ENCODE measurements around the gene CDK6. TPM values are rescaled to one million over a fixed set of nuclear protein-coding genes. Genes with fewer than 3 reads are reported as not detected.

The CDK6 gene
- total RNA-seq, 4 donors from 2014 or later, result 11.2 to 18.5 (median 13.2) TPM

- Histone ChIP-seq H3K9me3 (no peaks in the 10 kb centered on the region), H3K36me3 (no peaks in the 10 kb centered on the region), H3K4me3 (replicated peaks in 1 of 3) (peak overlapping the region in 2 of 3 donors; percentile 17 to 33), H3K27me3 (no peaks in the 10 kb centered on the region), H3K4me1 (peaks cover 7 to 9% of the 10 kb centered on the region in 2 donors), H3K27ac (peak overlapping the region; percentile 45 to 86 (median 54))
- intact Hi-C loops (cut with DNase I), result no loop called here
- WGBS, 2 donors, result 14 to 19% methylated on average over 15 of the region's 15 CpGs
- TF ChIP-seq POLR2A (IDR thresholded peaks at IDR 0.05) (peak in 1 of 2 donors; percentile 20), CTCF (IDR thresholded peaks at IDR 0.05) (no peak)
- peak; percentile 33 to 45 for DNase-seq
Observed at GRCh38 chr7:92695308-92696261, 140.8 kb downstream of the CDK6 start.

- peaks cover 7 to 9% of the 10 kb centered on the region in 2 donors for H3K4me1 ChIP-seq
- no peak overlapping the region for H3K4me3 ChIP-seq (replicated peaks in 1 of 3)
- no peak overlapping the region for H3K27ac ChIP-seq
- no peak for DNase-seq
- no peaks in the 10 kb centered on the region for H3K9me3 ChIP-seq
- TF ChIP-seq CTCF (IDR thresholded peaks at IDR 0.05), result no peak
- no peak for TF ChIP-seq POLR2A (IDR thresholded peaks at IDR 0.05)
- H3K36me3 ChIP-seq, result no peaks in the 10 kb centered on the region
- intact Hi-C loops (cut with DNase I), result no loop called here
- no peaks in the 10 kb centered on the region for H3K27me3 ChIP-seq
Observed at GRCh38 chr7:92694211-92694610, 142.2 kb downstream of the CDK6 start.

DNA sequence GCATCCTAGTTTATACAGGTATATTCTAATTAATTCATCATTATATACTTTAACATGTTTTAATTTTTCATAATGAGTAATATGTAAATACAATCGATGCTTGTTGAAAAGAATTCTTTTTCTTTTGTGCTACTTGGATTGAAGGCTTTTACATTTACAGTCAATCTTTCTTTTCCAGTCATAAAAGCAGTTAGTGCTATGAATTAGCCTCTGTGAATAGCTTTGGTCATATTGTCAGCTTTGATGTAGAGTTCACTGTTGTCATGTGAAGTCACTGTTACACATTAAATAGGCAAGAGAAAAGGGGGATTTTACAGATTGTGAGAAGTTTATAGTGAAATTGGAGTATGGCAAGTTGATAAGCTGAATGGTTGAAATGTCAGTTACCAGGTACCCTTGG lies 142.9 kb downstream of the CDK6 start:
- H3K9me3 ChIP-seq, result no peaks in the 10 kb centered on the region
- peaks cover 6 to 7% of the 10 kb centered on the region in 2 donors for H3K4me1 ChIP-seq
- no peaks in the 10 kb centered on the region for H3K27me3 ChIP-seq
- WGBS, 2 donors, result 94% methylated on average over 1 of the region's 1 CpG
- no peaks in the 10 kb centered on the region for H3K36me3 ChIP-seq
- intact Hi-C loops (cut with DNase I), result no loop called here
- H3K27ac ChIP-seq, result no peak overlapping the region
- H3K4me3 ChIP-seq (replicated peaks in 1 of 3), result no peak overlapping the region
- TF ChIP-seq POLR2A (IDR thresholded peaks at IDR 0.05) (no peak), CTCF (IDR thresholded peaks at IDR 0.05) (no peak)
- no peak for DNase-seq

DNA sequence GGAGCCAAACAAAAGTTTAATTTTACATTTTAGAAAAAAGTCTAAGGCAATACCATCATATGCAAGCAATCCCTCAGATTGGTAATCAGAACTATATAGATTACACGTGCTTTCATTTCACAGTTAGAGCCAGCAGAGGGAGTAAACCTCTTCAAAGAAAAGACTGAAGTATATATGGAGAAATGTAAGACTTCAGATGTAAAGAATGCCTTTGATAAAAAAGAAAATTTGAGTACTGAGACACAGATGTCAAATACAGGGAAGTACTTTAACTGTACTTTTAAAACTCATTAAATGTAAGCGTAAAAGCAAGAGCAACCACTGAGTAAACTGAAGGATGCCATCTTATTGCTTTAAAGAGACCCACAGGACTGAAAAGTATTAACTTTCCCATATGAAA lies 144.8 kb downstream of the CDK6 start:
- WGBS, 2 donors, result 31 to 41% methylated on average over 2 of the region's 2 CpGs
- no peaks in the 10 kb centered on the region for H3K27me3 ChIP-seq
- no peaks in the 10 kb centered on the region for H3K9me3 ChIP-seq
- intact Hi-C loops (cut with DNase I), result no loop called here
- H3K27ac ChIP-seq, result no peak overlapping the region
- H3K4me3 ChIP-seq (replicated peaks in 1 of 3), result no peak overlapping the region
- no peaks in the 10 kb centered on the region for H3K36me3 ChIP-seq
- DNase-seq, result no peak
- no peaks in the 10 kb centered on the region for H3K4me1 ChIP-seq
- no peak for TF ChIP-seq POLR2A (IDR thresholded peaks at IDR 0.05)
- TF ChIP-seq CTCF (IDR thresholded peaks at IDR 0.05), result peak in 4 of 6 experiments; percentile 18 to 60 (median 52)

Measured in thyroid gland (tissue), 4 donors.